Skin epidermis (tissue), 12 donors: ENCODE measurements around the gene MORN1.

Source experiments
- H3K27ac ChIP-seq, 21 experiments: fragments of 200-600 bp; sonication (generic) in 11 of 21; one replicate each; pipeline ENCODE4 v1.5.0; 2020; ENCODE audit warnings: mild to moderate bottlenecking in 3 of 21, inconsistent platforms in 2 of 21, moderate library complexity in 2 of 21
- H3K4me3 ChIP-seq, 7 experiments: fragments of 200-600 bp; sonication (generic) in 2 of 7; one replicate each; pipeline ENCODE4 v1.5.0; 2020; ENCODE audit warnings: inconsistent platforms in 2 of 7, mild to moderate bottlenecking in 2 of 7, moderate library complexity in 1 of 7

Gene MORN1

DNA sequence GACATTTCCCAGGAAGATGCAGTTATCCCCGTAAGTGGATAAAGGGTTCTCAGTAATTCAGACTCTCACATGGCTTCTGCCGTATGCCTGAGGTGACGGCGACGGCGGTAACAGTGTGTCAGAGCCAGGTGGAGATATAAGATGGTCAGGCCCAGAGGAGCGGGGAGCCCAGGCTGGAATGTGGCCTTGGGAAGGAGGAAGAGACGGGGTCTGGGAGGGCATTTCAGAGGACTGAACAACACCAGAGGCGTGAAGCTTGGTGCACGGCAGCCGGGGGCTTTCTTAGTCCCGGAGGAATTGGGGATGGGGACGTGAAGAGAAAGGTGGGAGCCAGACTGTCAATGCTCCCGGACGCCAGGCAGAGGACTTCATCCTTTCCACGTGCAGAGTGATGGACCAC is 1.3 kb upstream of the MORN1 start:
- Histone ChIP-seq H3K4me3 (peak overlapping the region; percentile 76 to 99 (median 97)), H3K27ac (peak overlapping the region in 15 of 21 experiments; percentile 85 to 98 (median 91))

DNA sequence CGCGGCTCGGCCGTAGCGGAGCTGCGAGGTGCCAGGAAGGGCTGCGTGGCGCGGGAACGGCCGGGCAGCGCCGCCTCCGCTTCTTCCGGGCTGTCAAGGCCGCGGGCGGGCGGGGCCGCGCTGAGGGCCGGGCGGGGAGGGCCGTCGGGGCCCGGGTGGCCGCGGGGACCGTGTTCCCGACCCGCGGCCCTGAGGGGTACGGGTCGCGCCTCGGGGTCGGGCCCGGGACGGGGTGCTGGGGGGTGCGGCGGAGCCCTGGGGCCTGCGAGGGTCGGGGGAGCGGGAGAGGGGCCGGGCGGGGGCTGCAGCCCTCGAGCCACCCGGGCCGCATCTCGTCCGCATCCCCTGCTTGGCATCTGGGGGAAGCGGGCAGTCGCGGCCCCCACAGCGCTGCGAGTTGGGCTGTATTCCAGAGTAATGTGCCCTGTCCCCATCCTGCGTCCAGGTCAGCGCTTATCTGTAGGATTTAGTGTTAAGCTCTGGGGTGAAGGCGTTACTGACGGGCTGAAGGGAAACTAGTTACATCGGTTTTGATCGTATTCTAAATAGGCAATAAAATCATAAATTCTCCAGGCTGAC is 666 bp upstream of the MORN1 start:
- peak overlapping the region; percentile 65 to 98 (median 91) for H3K27ac ChIP-seq
- peak overlapping the region; percentile 76 to 99 (median 97) for H3K4me3 ChIP-seq

DNA sequence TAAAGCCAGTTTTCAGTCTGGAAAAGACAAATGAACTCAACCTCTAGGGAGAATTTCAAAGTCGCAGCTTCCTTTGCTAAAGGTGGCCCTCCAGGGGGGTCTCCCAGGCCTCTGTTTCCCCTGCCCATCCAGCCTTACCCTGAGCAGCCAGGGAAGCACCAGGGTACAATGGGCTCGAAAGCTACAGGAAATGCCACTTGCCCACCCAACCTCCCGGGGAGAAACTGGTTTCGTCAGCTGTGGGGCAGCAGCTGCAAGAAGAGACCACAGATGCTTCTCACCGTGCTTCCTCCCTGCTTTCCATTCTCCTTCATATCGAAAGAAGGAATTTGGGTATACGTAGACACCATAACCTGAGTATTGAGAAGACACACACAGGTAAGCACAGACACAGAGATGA is 1.7 kb downstream of the MORN1 start:
- Histone ChIP-seq H3K27ac (peak overlapping the region in 12 of 21 experiments; percentile 20 to 97 (median 52)), H3K4me3 (no peak overlapping the region)

DNA sequence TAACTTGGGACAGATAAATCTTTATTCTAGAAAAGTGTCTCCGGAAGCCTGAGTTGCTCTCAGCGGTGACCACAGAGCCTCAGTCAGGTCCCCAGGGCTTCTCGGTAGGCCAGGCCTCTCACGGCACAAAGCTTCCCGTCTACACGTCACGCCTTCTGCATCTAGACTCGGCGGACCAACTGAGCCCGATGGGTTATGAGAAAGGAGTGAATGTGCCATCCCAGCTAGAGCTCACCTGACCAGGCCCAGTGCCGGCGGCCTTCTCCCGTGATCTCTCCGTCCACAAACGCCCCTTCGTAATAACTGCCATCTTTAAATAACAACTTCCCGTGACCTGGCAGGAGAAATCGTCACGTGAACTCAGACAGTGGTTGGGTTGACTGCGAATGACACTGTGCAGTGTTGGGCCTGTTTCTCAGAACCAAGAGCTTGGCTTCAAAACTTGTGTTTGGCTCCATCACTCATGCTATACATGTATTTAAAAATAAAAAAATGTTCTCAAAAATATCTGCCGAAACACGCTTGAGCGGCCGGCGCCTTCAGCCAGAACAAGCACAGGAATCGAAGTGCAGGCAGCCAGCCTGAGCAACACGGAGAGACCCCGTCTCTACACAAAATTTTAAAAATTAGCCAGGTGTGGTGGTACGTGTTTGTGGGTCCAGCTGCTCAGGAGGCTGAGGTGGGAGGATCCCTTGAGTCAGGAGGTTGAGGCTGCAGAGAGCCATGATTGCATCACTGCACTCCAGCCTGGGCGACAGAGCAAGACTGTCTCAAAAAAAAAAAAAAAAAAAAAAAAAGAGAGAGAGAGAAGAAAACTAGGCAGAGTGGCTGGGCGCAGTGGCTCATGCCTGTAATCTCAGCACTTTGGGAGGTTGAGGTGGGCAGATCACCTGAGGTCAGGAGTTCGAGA is 3.1 kb downstream of the MORN1 start:
- Histone ChIP-seq H3K4me3 (no peak overlapping the region), H3K27ac (no peak overlapping the region)

DNA sequence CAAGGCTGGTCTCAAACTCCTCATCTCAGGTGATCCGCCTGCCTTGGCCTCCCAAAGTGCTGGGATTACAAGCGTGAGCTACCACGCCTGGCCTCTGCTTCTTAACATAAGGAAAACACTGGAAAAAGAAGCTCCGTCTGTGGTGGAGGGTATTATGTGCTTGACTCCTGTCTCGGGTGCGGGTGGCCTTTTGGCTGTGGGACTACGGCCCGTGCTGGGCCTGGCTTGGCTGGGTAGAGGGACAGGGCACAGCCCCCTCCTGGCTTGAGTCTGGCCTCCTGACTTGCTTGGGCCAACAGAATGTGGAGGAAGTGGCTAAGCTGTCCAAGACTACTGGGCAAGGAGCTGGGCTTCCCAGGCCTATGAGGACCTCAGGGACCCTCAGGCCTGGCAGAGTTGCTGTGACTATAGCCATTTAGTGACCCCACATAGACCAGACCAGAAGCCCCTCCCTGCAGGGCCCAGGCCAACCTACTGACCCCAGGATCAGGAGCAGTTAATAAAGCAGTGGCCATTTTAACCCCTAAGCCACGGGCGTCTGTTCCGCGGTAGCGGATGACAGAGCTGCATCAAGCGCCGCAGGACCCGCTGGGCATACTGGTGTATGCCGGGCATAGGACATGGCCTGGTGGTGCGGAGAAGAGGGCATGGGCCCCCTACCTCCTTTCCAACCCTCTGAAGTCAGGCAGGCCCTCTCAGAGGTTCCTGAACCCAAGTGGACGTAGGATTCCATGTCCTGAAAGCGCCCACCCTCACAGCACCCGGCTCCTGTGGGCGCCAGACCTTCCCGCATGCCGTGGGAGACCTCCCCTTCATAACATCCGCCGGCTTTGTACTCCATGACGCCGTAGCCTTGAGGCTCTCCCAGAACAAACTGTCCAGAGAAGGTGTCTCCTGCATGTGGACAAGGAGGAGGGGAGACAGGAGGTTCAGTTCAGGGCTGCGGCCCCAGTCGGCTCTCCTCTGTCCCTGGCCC is 4.4 kb downstream of the MORN1 start:
- Histone ChIP-seq H3K27ac (no peak overlapping the region), H3K4me3 (no peak overlapping the region)

DNA sequence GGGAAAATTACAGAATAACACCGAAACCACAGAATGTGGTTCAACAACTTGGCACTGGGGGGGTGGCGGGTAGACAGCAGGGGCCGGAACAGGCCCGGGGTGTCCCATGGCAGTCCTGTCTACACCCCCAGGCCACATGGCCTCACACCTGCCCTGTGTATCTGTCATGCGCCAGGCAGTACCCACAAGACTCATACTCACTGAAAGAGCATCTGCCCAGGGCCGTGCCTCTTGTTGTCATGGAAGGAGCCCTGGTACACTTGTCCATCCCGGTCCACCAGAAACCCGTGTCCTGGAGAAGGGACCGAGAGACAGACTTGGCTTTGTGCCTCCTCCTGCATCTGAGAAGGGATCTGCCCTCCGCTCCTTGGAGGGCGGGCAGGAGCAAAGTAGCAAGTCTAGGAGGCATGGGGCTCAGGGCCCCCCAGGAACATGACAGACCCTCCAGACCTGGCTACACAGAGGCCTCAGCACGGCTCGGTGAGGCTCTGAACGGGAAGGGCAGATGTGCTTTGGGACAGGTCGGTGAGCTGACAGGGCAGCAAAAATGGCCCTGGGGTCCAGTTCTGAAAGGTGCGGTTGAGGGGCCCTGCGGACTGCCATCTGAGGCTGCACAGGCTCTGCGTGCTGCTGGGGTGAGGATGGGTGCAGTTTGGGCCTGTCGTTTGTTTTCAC is 5.6 kb downstream of the MORN1 start:
- Histone ChIP-seq H3K27ac (no peak overlapping the region), H3K4me3 (no peak overlapping the region)

DNA sequence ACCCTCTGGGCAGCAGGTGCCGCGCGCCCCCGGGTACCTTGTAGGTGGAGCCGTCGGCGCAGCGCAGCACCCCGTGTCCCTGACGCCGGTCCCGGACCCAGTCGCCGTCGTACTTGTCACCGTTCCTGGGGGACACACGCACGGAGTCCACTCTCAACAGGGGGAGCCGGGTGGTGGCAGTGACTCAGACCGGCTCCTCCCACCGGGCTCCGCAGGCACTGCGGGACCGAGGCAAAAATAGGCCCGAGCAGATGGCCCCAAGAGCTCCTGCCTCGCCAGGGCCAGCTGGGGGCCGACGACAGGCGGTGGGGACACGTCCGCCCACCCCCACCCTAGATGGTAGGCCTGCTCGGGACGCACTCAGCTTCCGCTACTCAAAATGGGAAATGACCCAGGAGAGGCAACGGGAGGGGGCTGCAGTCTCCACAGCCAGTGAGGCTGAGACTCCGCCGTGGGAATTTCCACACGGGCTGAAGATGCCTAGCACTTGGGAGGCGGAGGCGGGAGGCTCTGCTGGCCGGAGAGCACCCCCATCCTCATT is 6.3 kb downstream of the MORN1 start:
- no peak overlapping the region for H3K27ac ChIP-seq

DNA sequence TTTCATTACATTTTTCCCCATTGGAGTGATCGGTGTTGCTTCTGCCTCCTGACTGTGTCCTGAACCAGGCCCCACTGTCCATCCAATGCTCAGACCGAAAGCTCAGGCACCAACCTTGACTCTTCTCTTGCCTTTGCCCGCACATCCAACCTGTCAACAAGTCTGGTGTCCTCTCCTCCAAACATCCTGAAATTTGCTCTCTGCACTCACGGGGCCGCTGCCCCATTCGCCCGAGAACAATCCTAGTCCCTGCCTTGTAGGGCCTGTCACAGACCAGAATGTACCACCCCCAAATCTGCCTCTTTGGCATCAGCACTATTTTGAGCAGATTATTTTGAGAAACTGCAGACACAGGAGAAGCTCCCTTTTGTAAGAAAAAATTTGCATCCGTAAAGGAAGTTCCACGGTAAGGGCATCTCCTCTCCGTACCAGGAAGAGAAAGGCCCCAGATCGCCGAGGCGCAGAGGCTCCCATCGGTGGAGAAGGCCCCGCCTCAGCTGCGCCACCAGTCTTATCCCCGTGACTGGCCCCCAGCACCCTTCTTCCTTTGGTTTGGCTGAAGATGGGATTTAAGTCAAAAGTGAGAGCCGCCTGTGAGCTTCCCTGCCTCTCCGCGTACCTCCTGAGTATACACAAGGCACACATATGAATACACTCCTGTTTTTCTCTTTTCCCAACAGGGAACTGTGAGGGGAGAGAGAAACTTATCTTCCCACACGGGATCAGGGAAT is 7.1 kb downstream of the MORN1 start:
- H3K27ac ChIP-seq, result no peak overlapping the region
- no peak overlapping the region for H3K4me3 ChIP-seq

More for the DNA sequence above, 6.3 kb downstream of the MORN1 start:
- no peak overlapping the region for H3K4me3 ChIP-seq

DNA sequence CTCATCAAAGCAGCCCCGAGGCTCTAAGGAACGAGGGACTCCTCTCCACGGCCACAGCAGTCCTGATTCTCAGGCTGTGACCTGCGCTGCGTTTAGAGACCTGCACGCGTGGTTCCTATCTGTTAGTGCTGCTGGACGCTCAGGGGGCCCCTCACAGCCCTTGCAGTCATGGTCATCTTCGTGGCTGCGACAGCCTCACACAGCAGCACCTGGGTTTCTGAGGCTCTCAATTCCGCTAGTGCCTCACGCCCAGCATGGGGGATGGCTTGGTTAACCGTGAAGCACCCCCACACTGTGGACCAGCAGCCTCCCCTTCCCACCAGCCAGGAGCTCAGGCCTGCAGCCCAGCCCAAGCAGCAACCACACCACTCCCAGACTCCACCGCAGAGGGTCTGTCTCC is 7.8 kb downstream of the MORN1 start:
- Histone ChIP-seq H3K4me3 (no peak overlapping the region), H3K27ac (no peak overlapping the region)

DNA sequence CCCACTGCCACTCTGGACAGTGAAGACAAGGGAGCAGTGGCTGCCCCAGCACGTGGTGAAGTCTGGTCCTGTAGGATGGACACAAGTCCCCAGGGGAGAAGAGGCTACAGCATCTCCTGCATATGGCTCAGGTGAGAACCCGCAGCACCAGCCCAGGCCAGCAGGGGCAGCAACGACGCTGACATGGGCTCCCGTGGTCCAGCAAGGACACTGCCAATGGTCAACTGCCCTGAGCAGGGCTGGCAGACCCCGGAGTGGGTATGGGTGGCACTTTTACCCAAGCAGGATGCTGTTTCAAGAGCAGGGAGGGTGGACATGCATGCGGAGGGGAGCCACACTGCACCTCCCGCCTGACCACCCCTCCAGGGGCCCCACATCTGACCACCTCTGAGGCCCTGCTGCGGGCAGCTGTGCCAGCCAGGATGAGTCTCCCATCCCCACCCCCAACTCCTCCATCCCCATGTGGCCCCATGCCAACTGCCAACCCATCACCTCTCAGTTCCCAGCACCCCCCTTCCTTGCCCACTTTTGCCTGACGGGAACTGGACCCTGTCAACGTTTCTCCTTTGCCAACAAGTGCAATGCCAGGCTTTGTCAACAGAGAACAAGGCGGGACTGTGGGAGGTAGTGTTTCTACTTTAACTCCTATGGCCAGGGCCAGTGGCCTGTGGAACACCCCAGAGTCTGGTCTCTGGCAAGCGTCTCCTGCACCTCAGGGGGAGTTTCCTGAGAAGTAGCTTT is 8.6 kb downstream of the MORN1 start:
- Histone ChIP-seq H3K4me3 (no peak overlapping the region), H3K27ac (no peak overlapping the region)

DNA sequence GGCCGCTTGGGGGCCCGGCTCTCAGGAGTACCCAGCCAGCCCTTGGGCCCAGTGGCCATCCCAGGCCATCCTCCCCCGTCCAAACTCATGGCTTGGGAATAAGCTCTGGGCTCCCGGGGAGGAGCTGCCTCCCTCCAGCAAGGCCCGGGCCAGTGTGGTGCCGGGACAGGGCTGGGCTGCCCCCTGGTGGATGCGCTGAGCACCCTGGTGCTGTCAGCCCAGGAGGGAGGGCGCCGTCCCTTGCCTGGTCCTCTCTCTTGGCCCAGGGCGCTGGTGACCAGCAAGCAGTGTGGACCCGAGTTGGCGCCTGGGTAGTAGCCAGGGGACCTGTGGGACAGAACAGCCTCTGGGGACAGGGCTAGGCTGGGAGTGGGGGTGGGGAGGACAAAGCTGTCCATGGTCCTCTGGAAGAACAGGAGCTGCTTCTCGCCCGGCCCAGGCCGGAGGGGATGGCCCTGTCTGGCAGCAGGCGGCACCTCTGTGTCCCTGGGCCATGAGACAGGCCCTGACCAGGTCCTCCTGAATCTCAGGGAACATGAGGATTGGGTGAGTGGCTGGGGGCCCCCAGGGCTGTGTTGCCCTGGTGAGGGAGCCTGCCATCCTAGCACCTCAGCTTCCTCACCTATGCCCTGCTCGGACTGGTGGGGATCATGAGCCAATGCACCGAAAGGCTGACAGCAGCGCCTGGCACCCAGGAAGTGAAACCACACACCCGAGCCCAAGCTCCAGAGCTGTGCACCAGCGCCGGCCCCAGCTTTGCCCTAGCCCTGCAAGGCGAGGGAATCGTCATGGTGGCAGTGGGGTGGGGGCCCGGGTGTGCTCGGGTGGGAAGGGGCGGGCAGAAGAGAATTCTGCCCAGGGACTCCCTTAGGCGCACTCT is 9.4 kb downstream of the MORN1 start:
- peak overlapping the region in 1 of 21 experiments; percentile 44 for H3K27ac ChIP-seq
- H3K4me3 ChIP-seq, result no peak overlapping the region

DNA sequence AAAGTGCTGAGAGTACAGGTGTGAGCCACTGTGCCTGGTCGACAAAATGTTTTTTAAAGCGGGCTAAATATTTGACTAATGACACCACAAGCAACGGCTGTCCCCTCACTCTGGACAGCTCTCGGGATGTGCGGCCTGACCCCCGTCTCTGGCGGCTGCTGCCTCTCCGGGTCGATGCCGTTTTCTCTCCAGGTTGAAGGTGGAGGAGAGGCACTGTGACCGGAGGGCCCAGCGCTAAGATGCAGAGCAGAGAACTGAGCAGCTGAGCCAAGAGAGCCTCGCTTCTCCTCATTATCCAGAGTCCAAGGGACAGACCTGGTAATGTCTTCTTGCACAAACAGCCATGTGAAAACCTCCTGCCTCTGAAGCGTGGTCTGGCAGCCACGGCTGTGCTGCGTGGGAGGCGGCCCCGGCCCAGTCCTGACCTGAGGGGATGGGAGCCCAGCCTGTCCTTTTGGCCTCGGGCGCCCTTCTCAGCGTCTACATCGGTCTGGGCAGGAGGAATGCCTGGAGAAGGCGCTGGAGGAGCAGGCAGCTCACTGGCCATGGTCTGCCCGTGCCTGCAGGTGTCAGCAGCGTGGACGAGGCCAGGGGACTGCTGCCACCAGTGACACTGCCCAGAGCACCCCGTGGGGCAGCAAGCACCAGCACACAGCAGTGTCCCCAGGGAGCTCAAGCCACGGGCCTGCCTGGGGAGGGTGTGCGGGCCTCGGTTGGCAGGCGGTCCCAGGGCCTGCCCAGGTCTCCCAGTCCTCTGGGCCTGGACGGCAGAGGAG is 10.3 kb downstream of the MORN1 start:
- H3K27ac ChIP-seq, result no peak overlapping the region
- no peak overlapping the region for H3K4me3 ChIP-seq

DNA sequence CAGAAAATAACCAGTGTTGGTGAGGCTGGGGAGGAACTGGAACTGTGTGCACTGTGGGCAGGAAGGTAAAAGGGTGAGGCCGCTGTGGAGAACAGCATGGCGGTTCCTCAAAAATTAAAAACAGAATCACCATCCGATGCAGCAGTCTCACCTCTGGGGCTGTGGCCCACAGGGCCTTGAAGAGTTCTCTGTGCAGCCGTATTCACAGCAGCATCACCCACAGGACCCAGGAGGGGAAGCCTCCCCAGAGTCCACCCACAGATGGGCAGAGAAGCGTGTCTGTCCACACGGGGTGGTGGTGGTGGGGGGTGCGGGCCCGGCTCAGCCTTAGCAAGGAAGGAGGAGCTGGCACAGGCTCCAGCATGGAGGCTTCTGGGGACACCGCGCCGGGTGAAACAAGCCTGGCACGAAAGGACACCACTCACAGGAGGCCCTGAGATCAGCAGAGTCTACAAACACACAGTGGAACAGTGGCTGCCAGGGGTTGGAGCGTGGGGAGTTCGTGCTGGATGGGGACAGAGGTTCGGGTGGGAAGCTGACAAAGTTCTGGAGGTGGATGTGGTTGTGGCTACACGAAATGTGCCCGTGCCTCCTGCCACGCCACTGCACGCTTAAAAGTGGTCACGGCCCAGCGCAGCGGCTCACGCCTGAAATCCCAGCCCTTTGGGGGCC is 11.5 kb downstream of the MORN1 start:
- no peak overlapping the region for H3K4me3 ChIP-seq
- no peak overlapping the region for H3K27ac ChIP-seq

DNA sequence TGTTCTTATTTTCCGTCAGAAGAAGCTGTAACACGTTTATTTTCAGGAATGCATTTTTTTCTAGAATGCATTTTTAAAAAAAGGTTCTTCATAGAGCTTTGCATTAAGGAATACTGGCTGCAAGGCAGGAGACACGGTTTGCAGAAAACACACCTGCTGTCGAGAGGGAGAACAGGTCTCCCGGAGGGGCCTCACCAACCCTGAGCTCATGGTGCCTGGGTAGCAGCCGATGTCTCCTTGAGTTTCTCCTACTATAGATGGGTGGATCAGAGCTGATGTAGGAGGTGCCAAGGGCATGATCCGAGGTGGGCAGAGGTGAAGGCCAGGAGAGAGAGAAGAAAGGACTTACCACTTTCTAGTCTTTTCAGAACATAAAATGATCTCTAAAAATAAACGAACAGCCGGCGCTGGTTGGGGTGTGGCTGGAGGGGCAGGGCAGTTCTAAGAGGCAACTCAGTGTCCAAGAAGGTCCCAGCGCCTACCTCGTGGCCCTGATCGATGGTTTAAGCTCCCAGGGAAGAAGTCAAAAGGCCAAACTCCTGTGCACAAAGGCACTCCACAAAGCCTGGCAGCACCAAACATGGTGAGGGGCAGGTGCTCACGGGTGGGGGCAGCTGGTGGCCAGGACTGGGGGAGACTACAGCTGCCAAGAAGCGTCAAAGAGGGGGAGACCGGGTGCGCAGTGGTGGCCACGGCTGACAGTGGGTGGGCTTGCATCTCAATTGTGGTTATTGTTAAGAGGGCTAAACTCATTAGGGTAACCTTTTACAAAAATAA is 12.2 kb downstream of the MORN1 start:
- Histone ChIP-seq H3K4me3 (no peak overlapping the region), H3K27ac (no peak overlapping the region)

DNA sequence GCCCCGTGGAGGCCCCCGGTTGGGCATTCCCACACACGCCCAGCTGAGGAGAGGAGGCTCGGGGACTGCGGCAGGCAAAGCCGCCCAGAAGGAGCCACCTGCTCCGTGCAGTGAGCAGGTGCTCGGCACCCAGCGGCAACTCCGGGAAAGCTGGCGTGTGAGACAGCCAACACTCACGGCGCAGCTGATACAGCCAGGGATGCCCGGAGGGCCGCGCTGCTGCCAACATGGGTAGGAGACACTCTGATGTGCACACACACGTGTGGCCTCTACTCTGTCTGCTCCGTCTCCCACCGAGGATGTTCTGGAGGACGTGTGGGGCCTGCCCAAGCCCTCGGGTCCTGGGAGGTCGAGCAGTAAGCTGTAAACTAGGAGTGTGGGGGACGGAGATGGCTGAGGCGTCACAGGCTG is 12.9 kb downstream of the MORN1 start:
- H3K27ac ChIP-seq, result no peak overlapping the region
- no peak overlapping the region for H3K4me3 ChIP-seq
